Stimulated activated CD8-positive, alpha-beta memory T cell treated with anti-CD3 and anti-CD28 coated beads, Interleukin-12 subunit alpha, Interleukin-12 subunit beta, amount 100 ng/mL, for 24 hours (primary cell): ENCODE data around the gene JAKMIP1.
"Not testable (repeated sequence)": the region's sequence is repeated elsewhere in the genome, so short reads cannot be mapped to it uniquely, and the experiment has no call there.

Experiments used
- DNase-seq: peaks from one replicate; pipeline ENCODE4 v3.0.0-alpha.2; 2020; ENCODE audit errors: extremely low read depth

JAKMIP1 gene

GRCh38 chr4:6013564-6013963 is 186.8 kb downstream of the JAKMIP1 start:
- no peak for DNase-seq

DNA sequence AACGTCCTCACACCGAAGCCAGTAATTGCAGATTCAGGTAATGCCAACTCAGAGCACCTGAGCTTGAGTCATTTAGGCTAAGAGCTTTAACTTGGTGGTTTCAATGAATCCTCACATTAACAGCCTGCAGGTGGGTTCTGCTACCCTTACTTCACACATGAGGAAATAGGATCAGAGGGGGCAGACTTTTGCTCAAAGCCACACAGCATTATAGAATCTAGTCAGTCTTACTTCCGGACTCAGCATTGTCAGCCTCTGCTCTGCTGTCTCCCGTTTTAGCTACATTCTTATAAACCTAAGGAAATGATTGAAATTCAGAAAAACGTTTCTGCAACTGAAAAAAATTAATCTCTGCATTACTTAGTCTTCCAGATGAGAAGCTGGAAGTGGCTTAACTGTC is 188.1 kb downstream of the JAKMIP1 start:
- no peak for DNase-seq

GRCh38 chr4:6011686-6012085 is 188.7 kb downstream of the JAKMIP1 start:
- no peak for DNase-seq

GRCh38 chr4:6011271-6011671 is 189.1 kb downstream of the JAKMIP1 start:
- no peak for DNase-seq

DNA sequence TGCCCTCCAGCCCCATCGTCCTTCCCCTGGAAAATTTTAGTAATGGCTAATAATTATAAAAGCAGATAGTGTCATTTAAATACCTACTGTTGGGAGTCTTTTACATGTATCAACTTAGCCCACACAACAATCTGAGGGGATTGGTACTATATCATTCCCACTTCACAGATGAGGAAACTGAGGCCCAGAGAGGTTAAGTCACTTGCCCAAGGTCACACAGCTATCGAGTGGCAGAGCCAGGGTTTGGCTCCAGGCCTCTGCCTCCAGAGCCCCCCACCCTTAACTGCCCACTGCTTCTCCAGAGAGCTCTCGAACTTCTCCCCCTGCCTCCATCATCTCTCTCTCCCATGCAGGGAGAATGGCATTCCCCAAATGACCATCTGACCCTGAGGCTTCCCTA is 189.6 kb downstream of the JAKMIP1 start:
- DNase-seq: no peak

DNA sequence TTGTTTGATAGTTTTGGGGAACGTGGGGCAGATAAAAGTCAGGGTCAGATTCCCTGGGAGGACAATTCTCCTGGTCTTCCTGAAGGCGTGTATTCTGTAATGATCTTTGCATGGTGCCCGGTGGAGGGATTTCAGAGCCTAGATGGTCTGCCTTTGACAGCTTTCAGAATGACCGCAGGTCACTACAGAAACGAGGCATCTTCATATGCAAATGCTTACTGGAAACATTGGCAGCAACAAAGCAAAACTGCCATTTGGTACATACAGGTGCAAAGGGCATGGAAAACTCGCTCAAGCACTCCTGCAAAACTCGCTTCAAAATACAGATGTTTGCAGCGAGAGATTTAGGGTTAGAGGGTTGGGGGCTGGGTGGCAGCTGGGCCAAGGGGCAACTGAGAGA is 190.9 kb downstream of the JAKMIP1 start:
- no peak for DNase-seq

DNA sequence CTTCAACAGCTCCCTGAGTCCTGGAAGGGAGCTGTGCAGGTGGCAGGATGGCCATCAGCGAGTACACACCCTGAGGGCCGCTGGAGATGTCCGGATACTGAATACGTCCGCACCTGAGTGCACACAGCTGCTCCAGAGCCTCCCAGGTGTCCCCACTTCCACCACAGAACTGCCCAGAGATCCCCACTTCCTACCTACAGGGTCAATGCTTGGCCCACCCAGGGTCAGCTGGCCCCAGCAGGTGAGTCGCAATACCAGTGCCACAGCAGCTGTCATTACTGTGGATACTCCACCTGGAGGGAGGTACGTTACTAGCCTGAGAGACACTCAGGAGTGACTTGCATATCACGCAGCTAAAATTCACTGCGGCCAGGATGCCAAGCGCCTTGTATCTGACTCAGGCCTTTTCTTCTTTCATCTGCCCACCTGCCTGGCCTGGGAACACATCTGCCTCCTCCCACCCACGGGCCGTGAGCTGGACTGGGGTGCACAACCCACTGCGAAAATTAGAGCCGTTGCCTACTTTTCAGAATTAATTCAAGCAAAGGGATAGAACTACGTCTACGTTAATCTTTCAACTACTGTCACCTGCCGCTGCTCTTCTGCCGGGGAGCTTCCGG is 191.5 kb downstream of the JAKMIP1 start:
- no peak for DNase-seq

- no peak for DNase-seq
Measured at GRCh38 chr4:6008092-6008551, 192.2 kb downstream of the JAKMIP1 start.

DNA sequence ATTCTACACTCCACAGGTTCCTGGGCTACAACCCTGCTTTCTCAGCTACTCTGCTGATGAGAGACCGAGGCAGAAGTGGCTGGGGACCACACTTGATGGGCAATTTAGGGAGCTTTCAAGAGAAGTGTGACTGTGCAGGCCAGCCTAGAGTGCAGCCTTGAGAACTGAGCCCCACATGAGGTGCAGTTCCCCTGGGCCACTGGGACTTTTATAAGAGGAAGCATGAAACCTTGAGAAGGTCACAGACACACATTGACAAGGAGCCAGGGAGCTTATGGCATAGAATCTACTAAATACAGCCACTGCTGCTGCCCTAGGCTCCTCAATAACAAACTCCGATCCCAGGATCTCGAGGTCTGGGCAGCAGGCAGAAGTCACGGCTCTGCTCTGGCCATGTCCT is 195.2 kb downstream of the JAKMIP1 start:
- no peak for DNase-seq

GRCh38 chr4:6003485-6003884 is 196.9 kb downstream of the JAKMIP1 start:
- DNase-seq: not testable (repeated sequence)

DNA sequence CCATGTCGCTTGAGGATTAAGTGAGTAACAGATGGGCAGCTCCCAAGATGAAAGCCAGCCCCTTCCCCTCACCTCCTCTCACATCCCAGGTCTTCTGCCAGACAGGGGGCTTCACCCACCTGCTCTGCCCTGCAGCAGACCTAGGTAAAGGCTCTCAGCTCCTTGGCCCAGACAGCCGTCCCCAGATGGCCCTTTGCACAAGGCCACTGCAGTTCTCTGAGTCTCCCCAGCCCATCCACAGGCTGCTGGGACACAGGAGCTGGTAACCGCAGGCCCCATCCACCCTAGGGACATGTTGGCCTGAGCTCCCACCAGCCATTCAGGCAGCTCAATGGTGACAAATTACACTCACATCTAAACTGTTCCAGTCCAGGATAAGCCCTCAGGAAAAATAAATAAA is 197.4 kb downstream of the JAKMIP1 start:
- no peak for DNase-seq

DNA sequence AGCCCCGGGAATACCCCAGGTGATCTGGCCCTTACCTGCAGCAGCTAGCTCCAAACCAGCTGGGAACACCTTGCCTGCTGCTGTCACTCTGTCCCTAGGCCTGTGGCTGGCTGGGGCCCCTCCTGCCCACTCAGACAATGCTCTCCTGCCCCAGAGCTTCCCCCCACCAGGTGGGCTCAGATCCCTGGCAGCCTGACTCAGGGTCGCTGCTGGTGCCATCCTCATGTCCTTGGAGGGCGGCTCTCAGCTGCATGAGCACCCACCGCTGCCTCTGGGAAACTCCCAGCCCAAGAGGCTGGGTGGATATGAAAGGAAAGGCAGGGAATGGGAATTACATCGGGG is 197.9 kb downstream of the JAKMIP1 start:
- DNase-seq: no peak

DNA sequence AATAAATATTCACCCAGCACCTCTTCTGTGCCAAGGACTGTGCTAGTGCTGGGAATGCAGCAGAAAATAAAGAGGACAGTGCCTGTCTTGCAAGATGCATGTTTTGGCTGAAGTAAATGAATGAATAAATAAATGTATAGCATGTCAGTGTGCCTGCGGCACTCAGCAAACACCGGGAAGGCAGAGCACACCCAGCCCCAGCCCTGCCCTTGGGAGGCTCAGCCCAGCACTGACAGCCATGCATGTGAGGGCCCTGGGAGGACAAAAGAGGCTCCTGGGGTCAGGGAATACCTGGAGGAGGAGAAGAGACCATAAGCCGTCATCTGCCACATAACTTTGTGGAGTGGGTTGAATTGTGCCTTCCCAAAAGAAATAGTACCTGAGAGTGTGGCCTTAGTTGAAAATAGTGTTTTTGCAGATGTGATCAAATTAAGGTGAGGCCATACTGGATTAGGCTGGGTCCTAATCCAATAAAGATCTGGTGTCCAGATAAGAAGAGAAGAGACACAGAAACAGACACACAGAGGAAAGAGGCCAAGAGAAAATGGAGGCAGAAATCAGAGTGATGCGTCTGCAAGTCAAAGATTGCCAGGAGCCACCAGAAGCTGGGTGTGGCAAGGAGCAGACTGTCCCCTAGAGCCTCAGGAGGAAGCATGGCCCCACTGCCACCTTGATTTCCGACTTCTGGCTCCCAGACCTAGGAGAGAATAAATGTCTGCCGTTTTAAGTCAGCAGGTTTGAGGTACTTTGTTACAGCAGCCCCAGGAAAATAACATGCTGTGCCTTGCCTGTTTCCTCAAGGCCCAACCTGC is 198.5 kb downstream of the JAKMIP1 start:
- DNase-seq: no peak

GRCh38 chr4:5999830-6000365 is 200.5 kb downstream of the JAKMIP1 start:
- no peak for DNase-seq

DNA sequence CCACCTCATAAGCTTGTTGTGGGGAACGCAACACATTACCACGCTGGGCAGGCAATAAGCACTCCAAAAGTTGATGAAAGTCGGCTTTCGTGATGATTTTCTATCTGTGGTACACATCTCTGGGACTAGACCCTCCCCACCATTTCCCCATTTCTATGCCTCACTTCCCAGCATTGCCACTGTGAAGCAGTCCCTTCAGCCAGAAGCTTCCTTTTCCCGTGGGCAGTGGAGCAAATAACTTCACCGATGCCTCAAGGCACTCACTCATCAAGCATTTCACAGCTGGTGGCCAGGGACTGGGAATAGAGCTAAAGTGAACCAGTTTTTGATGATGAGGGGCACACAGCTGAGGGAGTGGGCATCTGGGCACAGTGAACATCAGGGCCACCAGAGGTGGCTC is 201.0 kb downstream of the JAKMIP1 start:
- DNase-seq: no peak

GRCh38 chr4:5998333-5998936 is 201.9 kb downstream of the JAKMIP1 start:
- DNase-seq: no peak

DNA sequence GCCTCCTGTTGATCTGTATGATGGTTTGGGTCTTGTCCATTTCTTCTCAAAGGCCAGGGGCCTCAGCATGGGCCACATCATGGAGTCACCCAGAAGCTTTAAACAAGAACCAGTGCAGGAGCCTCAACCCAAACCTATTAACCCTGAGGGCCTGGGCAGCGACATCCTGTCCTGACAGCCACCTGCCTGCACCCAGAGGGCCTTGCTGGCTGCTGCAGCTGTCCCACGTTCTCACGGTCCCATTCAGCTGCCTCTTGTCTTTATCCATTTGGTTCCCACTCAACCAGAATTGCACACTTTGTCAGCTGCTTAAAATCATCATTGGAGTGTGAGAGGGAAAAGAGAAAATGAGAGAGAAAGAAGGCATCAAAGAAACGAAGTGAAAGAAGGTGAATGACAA is 203.7 kb downstream of the JAKMIP1 start:
- DNase-seq: no peak

GRCh38 chr4:5995901-5996623 is 204.3 kb downstream of the JAKMIP1 start:
- DNase-seq: no peak

DNA sequence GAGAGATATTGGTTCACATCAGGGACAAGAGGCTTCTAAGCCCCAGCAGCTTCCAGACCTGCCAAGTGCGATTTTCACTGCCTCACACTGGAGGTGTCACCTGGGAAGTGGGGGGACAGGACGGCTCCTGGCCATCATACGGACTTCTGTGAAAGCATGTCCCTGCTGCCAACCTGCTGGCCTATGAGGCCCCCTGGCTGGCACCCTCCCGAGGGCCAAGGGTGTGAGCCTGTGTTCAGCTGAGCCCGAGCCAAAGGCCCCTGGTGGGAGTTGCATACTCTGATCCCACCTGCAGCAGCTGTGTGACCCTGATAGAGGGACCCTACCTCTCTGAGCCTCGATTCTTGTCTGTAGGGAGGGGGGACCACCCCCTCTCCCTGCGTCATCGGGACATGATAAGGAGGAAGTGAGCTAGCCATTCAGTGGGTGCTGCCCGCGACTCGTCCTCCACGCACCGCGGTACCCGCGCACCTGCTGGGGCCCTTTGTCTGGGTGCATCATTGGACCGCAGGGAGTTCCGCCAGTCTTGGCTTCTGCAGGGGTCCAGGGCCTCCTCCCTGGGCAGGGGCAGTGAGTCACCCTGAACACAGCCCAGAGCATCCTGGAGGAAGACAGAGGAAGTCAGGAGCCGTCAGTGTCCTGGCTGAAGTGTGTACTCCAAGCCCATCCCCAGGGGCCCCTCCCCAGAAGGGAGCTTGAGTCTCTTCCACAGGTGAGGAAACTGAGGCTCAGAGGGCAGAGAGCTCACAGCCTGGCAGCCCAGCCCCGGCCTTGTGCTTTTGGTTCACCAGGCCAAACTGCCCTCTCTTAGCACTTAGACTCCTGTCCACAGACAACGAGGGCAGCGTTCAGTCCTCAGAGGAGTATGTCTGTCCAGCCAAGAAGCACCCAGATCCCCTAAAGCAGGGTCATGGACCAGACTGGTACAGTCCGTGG is 206.2 kb downstream of the JAKMIP1 start:
- DNase-seq: no peak

- DNase-seq: not testable (repeated sequence)
Measured at GRCh38 chr4:5993346-5993745, 207.0 kb downstream of the JAKMIP1 start.

DNA sequence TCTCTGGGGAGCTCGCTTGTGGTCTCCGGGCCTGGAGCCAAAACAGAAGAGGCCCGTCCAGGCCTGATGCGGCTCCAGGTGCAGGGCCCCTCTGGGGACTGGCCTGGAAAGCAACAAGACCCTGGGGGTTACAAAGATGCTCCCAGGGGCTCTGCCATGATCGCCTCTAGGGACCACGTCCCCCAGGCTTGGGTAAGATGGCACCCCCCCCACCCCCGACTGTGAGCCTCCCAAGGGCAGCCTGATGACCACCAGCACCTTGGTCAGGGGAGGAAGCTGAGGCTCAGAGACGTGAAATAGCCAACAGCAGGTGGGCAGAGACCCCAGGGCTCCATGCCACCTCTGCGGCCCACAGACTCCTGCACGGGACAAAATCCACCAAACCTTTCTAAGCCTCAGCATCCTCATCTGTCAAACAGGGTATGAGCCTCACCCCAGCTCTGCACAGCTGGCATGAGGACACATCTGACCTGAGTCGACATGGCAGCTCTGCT is 207.5 kb downstream of the JAKMIP1 start:
- DNase-seq: no peak
